ENCODE measurements around the gene TCF7L1. TPM values are rescaled to one million over a fixed set of nuclear protein-coding genes. Genes with fewer than 3 reads are reported as not detected.

Gene TCF7L1
- total and polyA plus RNA-seq, 9 of the 15 experiments (the other 6 are each of a cell fraction or from before 2014, with no cell fraction given): 0.03 to 0.11 (median 0.07) TPM; not detected in 5

DNA sequence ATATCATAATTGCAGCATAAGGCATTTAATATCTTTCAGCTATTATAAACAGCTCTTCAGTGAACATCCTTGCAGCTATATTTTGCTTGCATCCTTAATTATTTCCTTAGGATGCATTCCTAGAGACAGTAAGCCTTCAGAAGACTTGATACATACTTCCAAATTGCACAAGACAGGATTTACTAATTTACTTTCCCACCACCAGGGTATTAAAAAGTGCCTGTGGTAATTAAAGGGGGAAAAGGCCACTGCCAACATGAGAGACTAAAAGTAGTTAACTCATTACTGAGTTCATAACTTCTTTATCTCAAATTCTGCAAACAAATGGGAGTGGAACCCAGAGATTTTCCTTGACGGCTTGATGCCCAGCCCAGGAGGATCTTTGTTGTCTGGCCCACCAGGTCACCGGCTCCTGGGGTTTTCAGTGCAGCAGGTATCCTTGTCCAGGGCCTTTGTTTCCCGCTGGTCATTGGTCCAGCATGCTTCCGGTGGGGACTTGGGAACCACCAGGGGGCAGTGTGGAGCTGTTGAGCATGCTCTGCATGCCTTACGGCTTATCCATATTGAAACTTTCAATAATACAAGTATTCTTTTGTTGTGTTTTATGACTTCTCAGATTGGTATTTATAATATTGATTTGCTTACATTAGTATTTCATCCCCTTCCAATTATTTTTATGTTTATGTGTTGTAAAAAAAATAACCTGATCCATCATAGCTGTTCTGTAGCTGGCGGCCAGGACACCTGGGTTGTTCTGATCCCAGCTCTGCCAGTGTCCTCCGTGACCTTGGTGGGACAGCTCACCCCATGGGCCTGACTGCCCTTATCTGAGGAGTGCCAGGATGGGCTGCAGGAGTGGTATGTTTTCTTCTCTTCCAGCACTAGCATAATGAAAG is 133.2 kb downstream of the TCF7L1 start (continued):
- TF ChIP-seq RCOR1 (IDR thresholded peaks at IDR 0.05; ENCODE audit: borderline replicate concordance in 1 of 2, low read depth in 2 of 2, low read length in 2 of 2): peak in 1 of 2 experiments; percentile 17; a peak in 1 of 4 replicates
- no peak for TF ChIP-seq MYNN (IDR thresholded peaks at IDR 0.05)
- TF ChIP-seq MYNN (CRISPR knock-in tag; IDR thresholded peaks at IDR 0.05): no peak
- TF ChIP-seq ZFP36 (IDR thresholded peaks at IDR 0.05; ENCODE audit: low read depth, low read length, partially characterized antibody): no peak
- TF ChIP-seq ZNF764 (CRISPR knock-in tag; IDR thresholded peaks at IDR 0.05; ENCODE audit: low read depth): no peak
- no peak for TF ChIP-seq PREB (CRISPR knock-in tag; IDR thresholded peaks at IDR 0.05)
- no peak for TF ChIP-seq MCM2 (IDR thresholded peaks at IDR 0.05; ENCODE audit: low read depth)
- TF ChIP-seq YBX1 (IDR thresholded peaks at IDR 0.05): no peak
- TF ChIP-seq MLX (CRISPR knock-in tag; conservative IDR thresholded peaks at IDR 0.05): no peak
- TF ChIP-seq, protein P1, sequence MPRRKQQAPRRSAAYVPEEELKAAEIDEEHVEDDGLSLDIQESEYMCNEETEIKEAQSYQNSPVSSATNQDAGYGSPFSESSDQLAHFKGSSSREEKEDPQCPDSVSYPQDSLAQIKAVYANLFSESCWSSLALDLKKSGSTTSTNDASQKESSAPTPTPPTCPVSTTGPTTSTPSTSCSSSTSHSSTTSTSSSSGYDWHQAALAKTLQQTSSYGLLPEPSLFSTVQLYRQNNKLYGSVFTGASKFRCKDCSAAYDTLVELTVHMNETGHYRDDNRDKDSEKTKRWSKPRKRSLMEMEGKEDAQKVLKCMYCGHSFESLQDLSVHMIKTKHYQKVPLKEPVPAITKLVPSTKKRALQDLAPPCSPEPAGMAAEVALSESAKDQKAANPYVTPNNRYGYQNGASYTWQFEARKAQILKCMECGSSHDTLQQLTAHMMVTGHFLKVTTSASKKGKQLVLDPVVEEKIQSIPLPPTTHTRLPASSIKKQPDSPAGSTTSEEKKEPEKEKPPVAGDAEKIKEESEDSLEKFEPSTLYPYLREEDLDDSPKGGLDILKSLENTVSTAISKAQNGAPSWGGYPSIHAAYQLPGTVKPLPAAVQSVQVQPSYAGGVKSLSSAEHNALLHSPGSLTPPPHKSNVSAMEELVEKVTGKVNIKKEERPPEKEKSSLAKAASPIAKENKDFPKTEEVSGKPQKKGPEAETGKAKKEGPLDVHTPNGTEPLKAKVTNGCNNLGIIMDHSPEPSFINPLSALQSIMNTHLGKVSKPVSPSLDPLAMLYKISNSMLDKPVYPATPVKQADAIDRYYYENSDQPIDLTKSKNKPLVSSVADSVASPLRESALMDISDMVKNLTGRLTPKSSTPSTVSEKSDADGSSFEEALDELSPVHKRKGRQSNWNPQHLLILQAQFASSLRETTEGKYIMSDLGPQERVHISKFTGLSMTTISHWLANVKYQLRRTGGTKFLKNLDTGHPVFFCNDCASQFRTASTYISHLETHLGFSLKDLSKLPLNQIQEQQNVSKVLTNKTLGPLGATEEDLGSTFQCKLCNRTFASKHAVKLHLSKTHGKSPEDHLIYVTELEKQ (CRISPR knock-in tag; IDR thresholded peaks at IDR 0.05): no peak
- TF ChIP-seq SIX5 (IDR thresholded peaks at IDR 0.05; ENCODE audit: borderline replicate concordance in 1 of 2, insufficient read depth in 1 of 2, low read depth in 1 of 2, low read length in 2 of 2): no peak
- TF ChIP-seq MYC (IDR thresholded peaks at IDR 0.05; ENCODE audit: low read depth, low read length): peak; percentile 52; the same call in 1 of the 2 replicates
- TF ChIP-seq MYC (CRISPR knock-in tag; IDR thresholded peaks at IDR 0.05; ENCODE audit: borderline replicate concordance, low read depth): no peak
- no peak for TF ChIP-seq CREB1 (IDR thresholded peaks at IDR 0.05)
- TF ChIP-seq CREB1 (CRISPR knock-in tag; IDR thresholded peaks at IDR 0.05): no peak
- TF ChIP-seq NRF1 (conservative IDR thresholded peaks at IDR 0.05 in 1 of 2, IDR thresholded peaks at IDR 0.05 in 1 of 2): peak; percentile 47 to 56; a peak in 2 of 4 replicates
- TF ChIP-seq KLF16 (IDR thresholded peaks at IDR 0.05): 0 out of 2 replicates have a peak, but pooled peaks have one; percentile 21
- TF ChIP-seq HDAC6 (IDR thresholded peaks at IDR 0.05; ENCODE audit: low read depth, low read length): no peak

All from K562 (cell line).